Type B pancreatic cell (in vitro differentiated cells): ENCODE results near the gene ACP5. TPM values are rescaled to one million over a fixed set of nuclear protein-coding genes. Genes with fewer than 3 reads are reported as not detected.

Source experiments
- DNase-seq: peaks from one replicate; pipeline ENCODE4 v3.0.0; 2021; ENCODE audit warnings: mixed read lengths; ENCODE audit not compliant: unreplicated experiment; ENCODE audit errors: extremely low spot score
- H3K27ac Mint-ChIP-seq: 2 replicates; pipeline ENCODE4 v1.8.0; 2021; ENCODE audit warnings: mild to moderate bottlenecking, mixed read lengths
- H3K27me3 Mint-ChIP-seq: 2 replicates; pipeline ENCODE4 v1.8.0; 2021; ENCODE audit warnings: mixed read lengths
- H3K36me3 Mint-ChIP-seq: 2 replicates; pipeline ENCODE4 v1.8.0; 2021; ENCODE audit warnings: mixed read lengths
- H3K4me1 Mint-ChIP-seq: one replicate; pipeline ENCODE4 v1.8.0; 2021; ENCODE audit warnings: mixed read lengths; ENCODE audit not compliant: unreplicated experiment
- H3K4me3 Mint-ChIP-seq: 2 replicates; pipeline ENCODE4 v1.8.0; 2021; ENCODE audit warnings: mild to moderate bottlenecking, mixed read lengths
- H3K9me3 Mint-ChIP-seq: 2 replicates; pipeline ENCODE4 v1.8.0; 2021; ENCODE audit warnings: mixed read lengths
- CTCF ChIP-seq: fragments of 200-600 bp; sonication (generic); conservative IDR thresholded peaks from 2 replicates; pipeline ENCODE4 v1.5.0; 2021; ENCODE audit warnings: antibody characterized with exemption, mild to moderate bottlenecking
- total RNA-seq: library from RNA; stranded (reverse); gene quantifications from 2 replicates; pipeline ENCODE4 v1.2.1, GENCODE V29; 2021; ENCODE audit warnings: low replicate concordance

ACP5 gene
- total RNA-seq, 1 donor from 2014 or later, result 6.0 TPM

GRCh38 chr19:11535792-11536595, 41.5 kb downstream of the ACP5 start:
- peak; percentile 93 for DNase-seq
- peaks cover 10% of the 10 kb centered on the region for H3K4me1 Mint-ChIP-seq
- H3K27ac Mint-ChIP-seq, result peak overlapping the region; percentile 57
- no peaks in the 10 kb centered on the region for H3K36me3 Mint-ChIP-seq
- H3K9me3 Mint-ChIP-seq, result no peaks in the 10 kb centered on the region
- H3K4me3 Mint-ChIP-seq, result peak overlapping the region; percentile 73
- H3K27me3 Mint-ChIP-seq, result peaks cover 15% of the 10 kb centered on the region
- peak; percentile 96 for TF ChIP-seq CTCF

GRCh38 chr19:11534948-11535347, 42.5 kb downstream of the ACP5 start:
- Mint-ChIP-seq H3K4me1 (peaks cover 10% of the 10 kb centered on the region), H3K36me3 (no peaks in the 10 kb centered on the region), H3K4me3 (peak overlapping the region; percentile 22), H3K9me3 (no peaks in the 10 kb centered on the region), H3K27ac (no peak overlapping the region), H3K27me3 (peaks cover 12% of the 10 kb centered on the region)
- DNase-seq, result no peak
- TF ChIP-seq CTCF, result no peak

- DNase-seq, result no peak
- Mint-ChIP-seq H3K36me3 (no peaks in the 10 kb centered on the region), H3K4me3 (peak overlapping the region; percentile 22), H3K27ac (no peak overlapping the region), H3K27me3 (peaks cover 12% of the 10 kb centered on the region), H3K9me3 (no peaks in the 10 kb centered on the region), H3K4me1 (peaks cover 10% of the 10 kb centered on the region)
- TF ChIP-seq CTCF, result no peak
Observed at GRCh38 chr19:11534538-11534937, 42.9 kb downstream of the ACP5 start.

GRCh38 chr19:11530432-11530831, 47.0 kb downstream of the ACP5 start:
- Mint-ChIP-seq H3K9me3 (no peaks in the 10 kb centered on the region), H3K4me1 (peaks cover 13% of the 10 kb centered on the region), H3K36me3 (no peaks in the 10 kb centered on the region), H3K27me3 (no peaks in the 10 kb centered on the region), H3K4me3 (no peak overlapping the region), H3K27ac (no peak overlapping the region)
- DNase-seq, result no peak
- no peak for TF ChIP-seq CTCF

- Mint-ChIP-seq H3K9me3 (no peaks in the 10 kb centered on the region), H3K4me3 (peak within 1 kb of the TSS; percentile 97), H3K27me3 (no peaks in the 10 kb centered on the region), H3K36me3 (no peaks in the 10 kb centered on the region), H3K27ac (peak within 1 kb of the TSS; percentile 94), H3K4me1 (peaks cover 13% of the 10 kb centered on the region)
- no peak for TF ChIP-seq CTCF
- DNase-seq, result peak; percentile 93
Observed at GRCh38 chr19:11528551-11529341, 48.7 kb downstream of the ACP5 start, which contains the start of gene ECSIT. TSS of gene ECSIT (minus strand) at chr19:11529134. CDS start at chr19:11519170, 9,964 bp downstream.

Other genes starting within 250 kb of the ACP5 start
- gene RAB3D, start 238.0 kb downstream of the ACP5 start, total RNA-seq, result 45.3 and 77.5 TPM in 2 replicates
- gene TMEM205, start 231.4 kb downstream of the ACP5 start, total RNA-seq, result 58.6 and 68.3 TPM in 2 replicates
- 9.6 and 12.1 TPM in 2 replicates for gene CCDC159, start 231.1 kb downstream of the ACP5 start, total RNA-seq
- 11.1 and 15.9 TPM in 2 replicates for gene PLPPR2, start 222.2 kb downstream of the ACP5 start, total RNA-seq
- gene SWSAP1, start 203.0 kb downstream of the ACP5 start, total RNA-seq, result 2.7 and 4.3 TPM in 2 replicates
- 9.2 and 11.4 TPM in 2 replicates for gene EPOR, start 193.3 kb downstream of the ACP5 start, total RNA-seq
- gene RGL3, start 158.3 kb downstream of the ACP5 start, total RNA-seq, result 44.8 and 49.6 TPM in 2 replicates
- 1.0 and 2.2 TPM in 2 replicates for gene ODAD3, start 142.5 kb downstream of the ACP5 start, total RNA-seq
- 342 and 403 TPM in 2 replicates for gene PRKCSH, start 142.0 kb downstream of the ACP5 start, total RNA-seq
- 1.7 and 3.3 TPM in 2 replicates for gene ELAVL3, start 96.6 kb downstream of the ACP5 start, total RNA-seq
- 11.5 and 13.4 TPM in 2 replicates for gene ZNF653, start 71.8 kb downstream of the ACP5 start, total RNA-seq
- 40.8 and 42.1 TPM in 2 replicates for gene ECSIT, start 48.5 kb downstream of the ACP5 start, total RNA-seq
- 2.3 and 7.9 TPM in 2 replicates for gene CNN1, start 38.8 kb downstream of the ACP5 start, total RNA-seq
- 51.3 and 57.1 TPM in 2 replicates for gene ELOF1, start 18.4 kb downstream of the ACP5 start, total RNA-seq
- 21.6 and 26.1 TPM in 2 replicates for gene ZNF627, start 19.8 kb upstream of the ACP5 start, total RNA-seq
- gene ZNF823, start 161.3 kb upstream of the ACP5 start, total RNA-seq, result 11.5 and 17.8 TPM in 2 replicates
- 4.1 and 6.3 TPM in 2 replicates for gene ZNF441, start 189.4 kb upstream of the ACP5 start, total RNA-seq
- gene ZNF491, start 220.9 kb upstream of the ACP5 start, total RNA-seq, result 3.7 and 8.8 TPM in 2 replicates
- 20.7 and 25.5 TPM in 2 replicates for gene ZNF440, start 236.6 kb upstream of the ACP5 start, total RNA-seq